ENCODE results near the gene EEF1E1. TPM values are rescaled to one million over a fixed set of nuclear protein-coding genes. Genes with fewer than 3 reads are reported as not detected.
"Not testable (repeated sequence)": the region's sequence is repeated elsewhere in the genome, so short reads cannot be mapped to it uniquely, and the experiment has no call there.

EEF1E1 gene
- total RNA-seq, 1 donor from 2014 or later, result 15.5 TPM

DNA sequence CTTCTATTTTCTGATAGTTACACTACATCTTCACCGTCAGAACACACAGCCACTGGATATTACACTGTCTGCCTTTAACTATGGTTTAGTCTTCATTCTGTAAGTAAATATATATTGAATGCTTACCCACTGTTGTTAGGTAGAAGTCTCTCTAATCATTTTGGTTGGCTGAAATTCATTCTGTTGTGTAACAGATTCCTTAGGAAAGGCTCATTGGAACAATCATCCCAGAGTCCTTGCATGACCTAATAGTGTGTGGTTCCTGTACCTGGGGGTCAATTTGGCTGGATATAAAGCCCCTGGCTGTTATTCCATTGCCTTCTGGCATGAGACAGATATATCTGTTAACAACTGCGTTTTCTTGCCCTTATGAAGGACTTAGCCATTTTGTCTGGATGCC, 48.1 kb downstream of the EEF1E1 start:
- H3K36me3 ChIP-seq, result peaks cover 0 to 5% of the 10 kb centered on the region in 2 donors
- H3K9me3 ChIP-seq, result no peaks in the 10 kb centered on the region
- intact Hi-C loops (cut with DNase I), result no loop called here
- no peak overlapping the region for H3K4me3 ChIP-seq
- H3K27ac ChIP-seq, result no peak overlapping the region
- H3K4me1 ChIP-seq, result no peaks in the 10 kb centered on the region
- TF ChIP-seq, protein P1, sequence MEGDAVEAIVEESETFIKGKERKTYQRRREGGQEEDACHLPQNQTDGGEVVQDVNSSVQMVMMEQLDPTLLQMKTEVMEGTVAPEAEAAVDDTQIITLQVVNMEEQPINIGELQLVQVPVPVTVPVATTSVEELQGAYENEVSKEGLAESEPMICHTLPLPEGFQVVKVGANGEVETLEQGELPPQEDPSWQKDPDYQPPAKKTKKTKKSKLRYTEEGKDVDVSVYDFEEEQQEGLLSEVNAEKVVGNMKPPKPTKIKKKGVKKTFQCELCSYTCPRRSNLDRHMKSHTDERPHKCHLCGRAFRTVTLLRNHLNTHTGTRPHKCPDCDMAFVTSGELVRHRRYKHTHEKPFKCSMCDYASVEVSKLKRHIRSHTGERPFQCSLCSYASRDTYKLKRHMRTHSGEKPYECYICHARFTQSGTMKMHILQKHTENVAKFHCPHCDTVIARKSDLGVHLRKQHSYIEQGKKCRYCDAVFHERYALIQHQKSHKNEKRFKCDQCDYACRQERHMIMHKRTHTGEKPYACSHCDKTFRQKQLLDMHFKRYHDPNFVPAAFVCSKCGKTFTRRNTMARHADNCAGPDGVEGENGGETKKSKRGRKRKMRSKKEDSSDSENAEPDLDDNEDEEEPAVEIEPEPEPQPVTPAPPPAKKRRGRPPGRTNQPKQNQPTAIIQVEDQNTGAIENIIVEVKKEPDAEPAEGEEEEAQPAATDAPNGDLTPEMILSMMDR (IDR thresholded peaks at IDR 0.05), result no peak
- no peak for DNase-seq (ENCODE audit: low spot score in 2 of 2)
- no peaks in the 10 kb centered on the region for H3K27me3 ChIP-seq

DNA sequence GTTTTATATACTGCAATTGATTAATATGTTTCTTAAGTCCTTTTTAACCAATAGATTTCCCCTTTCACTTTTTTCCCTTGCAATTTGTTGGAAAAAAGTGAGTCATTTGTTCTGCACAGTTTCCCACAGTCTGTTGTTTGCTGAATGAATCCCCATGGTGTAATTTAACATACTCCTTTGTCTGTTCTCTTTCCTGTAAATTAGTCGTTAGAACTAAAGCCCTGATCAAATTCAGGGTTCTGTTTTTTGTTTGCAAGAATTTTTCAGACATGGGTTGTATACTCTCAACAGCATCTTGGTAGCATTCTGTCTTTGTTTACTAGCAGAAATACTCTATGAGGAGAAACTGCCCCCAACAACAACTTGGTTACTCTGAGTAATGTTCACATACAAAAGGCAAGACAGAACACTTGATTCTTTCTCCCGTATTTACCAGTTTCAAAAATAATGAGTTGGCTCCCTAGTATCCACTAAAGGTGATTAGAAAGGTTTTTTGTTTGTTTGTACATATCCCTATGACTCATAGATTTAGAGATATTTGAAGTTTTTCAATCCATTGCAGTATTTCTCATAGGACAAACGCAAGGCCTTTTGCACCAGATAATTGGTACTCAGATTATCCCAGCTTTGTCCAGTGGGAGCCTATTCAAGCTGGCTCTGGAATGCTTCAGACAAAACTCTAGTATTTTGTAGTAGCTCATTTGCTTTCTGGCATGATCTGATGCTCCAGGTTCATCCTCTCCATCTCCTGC, 54.6 kb downstream of the EEF1E1 start:
- no peak for DNase-seq (ENCODE audit: low spot score in 2 of 2)
- no peak overlapping the region for H3K27ac ChIP-seq
- TF ChIP-seq, protein P1 (IDR thresholded peaks at IDR 0.05), result no peak
- intact Hi-C loops (cut with DNase I), result no loop called here
- H3K4me1 ChIP-seq, result no peaks in the 10 kb centered on the region
- H3K4me3 ChIP-seq, result no peak overlapping the region
- no peaks in the 10 kb centered on the region for H3K9me3 ChIP-seq
- no peaks in the 10 kb centered on the region for H3K27me3 ChIP-seq
- H3K36me3 ChIP-seq, result peaks cover 5 to 7% of the 10 kb centered on the region in 2 donors

DNA sequence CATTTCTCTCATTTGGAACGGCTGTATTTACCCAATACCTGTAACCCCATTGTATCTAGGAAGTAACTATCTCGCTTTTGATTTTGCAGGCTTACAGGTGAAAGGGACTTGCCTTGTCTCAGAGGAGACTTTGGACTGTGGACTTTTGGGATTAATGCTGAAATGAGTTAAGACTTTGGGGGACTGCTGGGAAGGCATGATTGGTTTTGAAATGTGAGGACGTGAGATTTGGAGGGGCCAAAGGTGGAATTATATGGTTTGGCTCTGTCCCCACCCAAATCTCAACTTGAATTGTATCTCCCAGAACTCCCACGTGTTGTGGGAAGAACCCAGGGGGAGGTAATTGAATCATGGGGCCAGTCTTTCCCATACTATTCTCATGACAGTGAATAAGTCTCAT, 56.6 kb downstream of the EEF1E1 start:
- intact Hi-C loops (cut with DNase I); DNase-seq (ENCODE audit: low spot score in 2 of 2): not testable (repeated sequence)

DNA sequence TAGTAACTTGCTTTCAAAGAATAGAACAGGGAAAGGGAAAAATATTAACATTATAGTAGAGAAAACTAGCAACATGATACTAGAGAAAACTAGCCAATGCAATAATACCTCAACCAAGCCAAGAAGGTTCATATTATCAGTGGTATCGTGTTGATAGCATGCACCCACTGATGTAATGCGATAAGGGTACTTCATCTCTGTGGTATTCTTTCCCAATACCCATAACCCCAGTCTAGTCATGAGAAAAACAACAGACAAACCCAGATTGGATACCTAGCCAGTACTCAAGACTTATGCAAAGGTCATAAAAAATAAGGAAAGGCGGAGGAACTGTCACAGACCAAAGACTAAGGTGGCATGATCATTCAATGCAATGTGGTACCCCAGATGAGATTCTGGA, 59.1 kb downstream of the EEF1E1 start:
- intact Hi-C loops (cut with DNase I), result no loop called here
- TF ChIP-seq, protein P1 (IDR thresholded peaks at IDR 0.05), result no peak
- peaks cover 0 to 17% of the 10 kb centered on the region in 2 donors for H3K36me3 ChIP-seq
- H3K4me1 ChIP-seq, result no peaks in the 10 kb centered on the region
- H3K27me3 ChIP-seq, result no peaks in the 10 kb centered on the region
- no peak overlapping the region for H3K4me3 ChIP-seq
- no peaks in the 10 kb centered on the region for H3K9me3 ChIP-seq
- DNase-seq (ENCODE audit: low spot score in 2 of 2), result no peak
- no peak overlapping the region for H3K27ac ChIP-seq

More for the DNA sequence above, 56.6 kb downstream of the EEF1E1 start:
- not testable (repeated sequence) for H3K9me3 ChIP-seq, H3K27me3 ChIP-seq, H3K36me3 ChIP-seq, H3K4me1 ChIP-seq, H3K4me3 ChIP-seq, H3K27ac ChIP-seq

DNA sequence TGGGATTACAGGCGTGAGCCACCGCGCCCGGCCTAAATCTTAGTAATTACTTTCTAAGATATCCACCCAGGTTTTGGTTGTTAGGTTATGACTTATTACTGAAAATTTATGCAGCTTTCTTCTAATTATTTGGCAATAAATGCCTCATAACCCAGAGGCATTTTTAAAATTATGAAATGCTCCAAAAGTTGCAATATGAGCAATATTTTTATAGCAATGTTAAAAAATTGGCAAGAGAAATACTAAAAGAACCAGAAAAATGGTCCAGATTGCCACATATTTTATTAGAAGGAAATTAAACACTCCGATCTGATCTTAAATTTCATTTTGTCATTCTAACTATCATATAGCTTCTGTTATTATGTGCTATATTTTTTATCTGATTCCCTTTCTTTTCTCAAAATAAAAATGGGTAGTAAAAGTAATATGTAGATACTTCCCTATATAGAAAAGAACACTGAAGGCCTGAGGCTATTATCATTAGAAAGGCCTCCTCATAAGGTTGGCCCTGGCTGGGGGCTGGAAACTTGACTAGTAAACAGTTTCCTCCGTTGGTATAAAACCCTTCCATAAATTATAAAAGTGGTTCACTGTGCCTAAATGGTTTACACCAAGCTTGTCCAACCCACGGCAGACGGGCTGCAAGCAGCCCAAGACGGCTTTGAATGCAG, 60.3 kb downstream of the EEF1E1 start:
- no peak overlapping the region for H3K4me3 ChIP-seq

DNA sequence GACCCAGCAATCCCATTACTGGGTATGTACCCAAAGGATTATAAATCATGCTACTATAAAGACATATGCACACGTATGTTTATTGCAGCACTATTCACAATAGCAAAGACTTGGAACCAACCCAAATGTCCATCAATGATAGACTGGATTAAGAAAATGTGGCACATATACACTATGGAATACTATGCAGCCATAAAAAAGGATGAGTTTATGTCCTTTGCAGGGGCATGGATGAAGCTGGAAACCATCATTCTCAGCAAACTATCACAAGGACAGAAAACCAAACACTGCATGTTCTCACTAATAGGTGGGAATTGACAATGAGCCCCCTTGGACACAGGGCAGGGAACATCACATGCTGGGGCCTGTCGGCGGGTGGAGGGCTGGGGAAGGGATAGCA, 68.2 kb downstream of the EEF1E1 start:
- H3K36me3 ChIP-seq; DNase-seq (ENCODE audit: low spot score in 2 of 2); H3K4me3 ChIP-seq; H3K4me1 ChIP-seq; H3K27me3 ChIP-seq; H3K9me3 ChIP-seq; intact Hi-C loops (cut with DNase I); H3K27ac ChIP-seq: not testable (repeated sequence)

More for the DNA sequence above, 60.3 kb downstream of the EEF1E1 start:
- TF ChIP-seq, protein P1 (IDR thresholded peaks at IDR 0.05), result no peak
- no peaks in the 10 kb centered on the region for H3K27me3 ChIP-seq
- H3K27ac ChIP-seq, result peak overlapping the region in 1 of 2 donors; percentile 4
- intact Hi-C loops (cut with DNase I), result no loop called here
- peaks cover 0 to 17% of the 10 kb centered on the region in 2 donors for H3K36me3 ChIP-seq
- no peaks in the 10 kb centered on the region for H3K9me3 ChIP-seq
- no peaks in the 10 kb centered on the region for H3K4me1 ChIP-seq
- DNase-seq (ENCODE audit: low spot score in 2 of 2), result no peak

Data from ascending aorta (tissue), 2 donors.